Measurements from ENCODE around the gene PLPPR3.

DNA sequence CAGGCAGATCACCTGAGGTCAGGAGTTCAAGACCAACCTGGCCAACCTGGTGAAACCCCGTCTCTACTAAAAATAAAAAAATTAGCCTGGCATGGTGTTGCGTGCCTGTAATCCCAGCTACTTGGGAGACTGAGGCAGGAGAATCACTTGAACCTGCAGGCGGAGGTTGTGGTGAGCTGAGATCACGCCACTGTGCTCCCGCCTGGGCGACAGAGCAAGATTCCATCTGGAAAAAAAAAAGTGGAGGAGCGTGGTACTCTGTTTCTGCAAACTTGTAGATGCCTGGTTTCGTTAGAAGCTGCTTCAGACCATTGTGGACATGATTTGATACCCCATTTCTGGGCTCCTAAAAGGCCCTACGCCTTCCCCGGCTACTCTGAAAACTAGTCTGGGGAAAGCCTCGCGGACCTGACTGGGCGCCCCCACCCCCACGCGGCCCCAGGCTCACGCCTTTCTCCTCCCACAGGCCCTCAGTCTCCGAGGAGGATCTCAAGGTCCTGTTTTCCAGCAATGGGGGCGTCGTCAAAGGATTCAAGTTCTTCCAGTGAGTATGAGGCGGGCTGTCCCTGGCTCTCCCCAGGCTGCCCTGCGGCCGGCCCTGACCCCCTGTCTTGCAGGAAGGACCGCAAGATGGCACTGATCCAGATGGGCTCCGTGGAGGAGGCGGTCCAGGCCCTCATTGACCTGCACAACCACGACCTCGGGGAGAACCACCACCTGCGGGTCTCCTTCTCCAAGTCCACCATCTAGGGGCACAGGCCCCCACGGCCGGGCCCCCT lies 11.5 kb downstream of the PLPPR3 start:
- TF ChIP-seq ZNF558 (tag by site-specific recombination; IDR thresholded peaks at IDR 0.05) (no peak), ZNF549 (tag by site-specific recombination; IDR thresholded peaks at IDR 0.05) (no peak), ZNF660 (tag by site-specific recombination; IDR thresholded peaks at IDR 0.05) (no peak), TRIM28 (IDR thresholded peaks at IDR 0.05; ENCODE audit: borderline replicate concordance, low read length) (no peak), ZNF473 (tag by site-specific recombination; IDR thresholded peaks at IDR 0.05) (no peak), ZNF621 (tag by site-specific recombination; IDR thresholded peaks at IDR 0.05) (no peak), ZNF366 (tag by site-specific recombination; conservative IDR thresholded peaks at IDR 0.05) (no peak), ZNF221 (tag by site-specific recombination; IDR thresholded peaks at IDR 0.05; ENCODE audit: borderline replicate concordance) (no peak), ZNF239 (tag by site-specific recombination; IDR thresholded peaks at IDR 0.05) (no peak), ZNF114 (tag by site-specific recombination; IDR thresholded peaks at IDR 0.05) (no peak)
- TF ChIP-seq, protein P1, sequence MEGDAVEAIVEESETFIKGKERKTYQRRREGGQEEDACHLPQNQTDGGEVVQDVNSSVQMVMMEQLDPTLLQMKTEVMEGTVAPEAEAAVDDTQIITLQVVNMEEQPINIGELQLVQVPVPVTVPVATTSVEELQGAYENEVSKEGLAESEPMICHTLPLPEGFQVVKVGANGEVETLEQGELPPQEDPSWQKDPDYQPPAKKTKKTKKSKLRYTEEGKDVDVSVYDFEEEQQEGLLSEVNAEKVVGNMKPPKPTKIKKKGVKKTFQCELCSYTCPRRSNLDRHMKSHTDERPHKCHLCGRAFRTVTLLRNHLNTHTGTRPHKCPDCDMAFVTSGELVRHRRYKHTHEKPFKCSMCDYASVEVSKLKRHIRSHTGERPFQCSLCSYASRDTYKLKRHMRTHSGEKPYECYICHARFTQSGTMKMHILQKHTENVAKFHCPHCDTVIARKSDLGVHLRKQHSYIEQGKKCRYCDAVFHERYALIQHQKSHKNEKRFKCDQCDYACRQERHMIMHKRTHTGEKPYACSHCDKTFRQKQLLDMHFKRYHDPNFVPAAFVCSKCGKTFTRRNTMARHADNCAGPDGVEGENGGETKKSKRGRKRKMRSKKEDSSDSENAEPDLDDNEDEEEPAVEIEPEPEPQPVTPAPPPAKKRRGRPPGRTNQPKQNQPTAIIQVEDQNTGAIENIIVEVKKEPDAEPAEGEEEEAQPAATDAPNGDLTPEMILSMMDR (tag by site-specific recombination; IDR thresholded peaks at IDR 0.05), result no peak
- TF ChIP-seq, protein P2, sequence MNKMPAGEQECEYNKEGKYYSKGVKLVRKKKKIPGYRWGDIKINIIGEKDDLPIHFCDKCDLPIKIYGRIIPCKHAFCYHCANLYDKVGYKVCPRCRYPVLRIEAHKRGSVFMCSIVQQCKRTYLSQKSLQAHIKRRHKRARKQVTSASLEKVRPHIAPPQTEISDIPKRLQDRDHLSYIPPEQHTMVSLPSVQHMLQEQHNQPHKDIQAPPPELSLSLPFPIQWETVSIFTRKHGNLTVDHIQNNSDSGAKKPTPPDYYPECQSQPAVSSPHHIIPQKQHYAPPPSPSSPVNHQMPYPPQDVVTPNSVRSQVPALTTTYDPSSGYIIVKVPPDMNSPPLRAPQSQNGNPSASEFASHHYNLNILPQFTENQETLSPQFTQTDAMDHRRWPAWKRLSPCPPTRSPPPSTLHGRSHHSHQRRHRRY (tag by site-specific recombination; IDR thresholded peaks at IDR 0.05), result no peak

Data from HEK293 (cell line).